ENCODE results near the gene JMJD6.

- TF ChIP-seq CTCF (IDR thresholded peaks at IDR 0.05) (no peak), POLR2AphosphoS5 (IDR thresholded peaks at IDR 0.05) (peak in 1 of 3 donors; percentile 26)
Measured at GRCh38 chr17:76672270-76672851, 54.0 kb downstream of the JMJD6 start.
